ENCODE measurements around the gene CCDC188.

DNA sequence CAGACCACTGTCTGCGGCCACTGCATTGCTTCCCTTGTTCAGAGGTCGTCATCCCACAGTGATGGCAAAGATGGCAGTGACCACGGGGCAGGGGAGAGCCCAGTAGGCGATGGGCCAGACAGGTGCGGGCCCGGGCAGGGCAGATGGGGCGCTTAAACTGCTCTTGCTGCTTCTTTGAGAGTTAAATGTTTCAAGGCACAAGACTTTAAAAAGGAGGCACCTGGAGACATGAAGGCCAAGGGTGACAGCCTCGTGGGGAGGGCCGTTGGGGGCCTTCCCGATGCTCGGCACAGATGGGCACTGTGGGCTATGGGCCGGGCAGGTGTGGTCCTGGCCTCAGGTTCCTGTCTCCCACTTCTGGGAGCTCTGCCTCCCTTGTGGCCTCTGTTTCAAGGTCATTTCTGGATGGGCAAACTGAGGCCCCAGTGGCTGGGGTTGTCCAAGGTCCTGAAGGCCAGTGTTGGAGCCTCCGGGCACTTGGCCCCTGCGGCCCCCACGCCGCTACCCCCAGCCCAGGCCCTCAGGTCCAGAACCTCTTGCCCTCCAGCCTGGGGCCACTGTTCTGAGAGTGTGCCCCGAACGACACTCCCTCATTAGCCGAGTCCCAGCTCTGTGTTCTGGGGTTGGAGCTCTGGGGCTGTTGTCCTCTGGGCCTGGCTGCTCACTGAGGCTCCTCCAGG is 16.9 kb upstream of the CCDC188 start:
- TF ChIP-seq, protein P1, sequence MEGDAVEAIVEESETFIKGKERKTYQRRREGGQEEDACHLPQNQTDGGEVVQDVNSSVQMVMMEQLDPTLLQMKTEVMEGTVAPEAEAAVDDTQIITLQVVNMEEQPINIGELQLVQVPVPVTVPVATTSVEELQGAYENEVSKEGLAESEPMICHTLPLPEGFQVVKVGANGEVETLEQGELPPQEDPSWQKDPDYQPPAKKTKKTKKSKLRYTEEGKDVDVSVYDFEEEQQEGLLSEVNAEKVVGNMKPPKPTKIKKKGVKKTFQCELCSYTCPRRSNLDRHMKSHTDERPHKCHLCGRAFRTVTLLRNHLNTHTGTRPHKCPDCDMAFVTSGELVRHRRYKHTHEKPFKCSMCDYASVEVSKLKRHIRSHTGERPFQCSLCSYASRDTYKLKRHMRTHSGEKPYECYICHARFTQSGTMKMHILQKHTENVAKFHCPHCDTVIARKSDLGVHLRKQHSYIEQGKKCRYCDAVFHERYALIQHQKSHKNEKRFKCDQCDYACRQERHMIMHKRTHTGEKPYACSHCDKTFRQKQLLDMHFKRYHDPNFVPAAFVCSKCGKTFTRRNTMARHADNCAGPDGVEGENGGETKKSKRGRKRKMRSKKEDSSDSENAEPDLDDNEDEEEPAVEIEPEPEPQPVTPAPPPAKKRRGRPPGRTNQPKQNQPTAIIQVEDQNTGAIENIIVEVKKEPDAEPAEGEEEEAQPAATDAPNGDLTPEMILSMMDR (conservative IDR thresholded peaks at IDR 0.05), result no peak
- TF ChIP-seq EZH2 (IDR thresholded peaks at IDR 0.05; ENCODE audit: low read depth), result no peak
